ENCODE results near the gene DPF3.

The DPF3 gene

DNA sequence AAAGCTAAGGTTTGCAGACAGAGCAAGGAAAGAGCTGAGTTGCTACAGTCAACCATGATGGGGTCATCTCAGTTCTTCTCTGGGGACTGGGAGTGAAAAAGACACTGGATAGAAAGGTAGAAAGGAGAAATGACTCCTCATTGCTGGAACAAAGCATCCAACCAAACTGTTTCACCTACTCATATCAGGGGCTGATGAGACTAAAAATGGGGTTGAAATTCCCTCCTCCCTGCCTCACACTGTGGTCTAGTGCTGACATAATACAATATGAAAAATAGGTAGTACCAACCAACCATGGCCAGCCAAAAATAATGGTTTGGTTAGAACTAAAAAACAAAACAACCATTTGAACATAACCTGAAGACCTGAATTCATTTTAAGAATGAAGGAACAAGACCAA, 220.7 kb downstream of the DPF3 start:
- no peak for DNase-seq

DNA sequence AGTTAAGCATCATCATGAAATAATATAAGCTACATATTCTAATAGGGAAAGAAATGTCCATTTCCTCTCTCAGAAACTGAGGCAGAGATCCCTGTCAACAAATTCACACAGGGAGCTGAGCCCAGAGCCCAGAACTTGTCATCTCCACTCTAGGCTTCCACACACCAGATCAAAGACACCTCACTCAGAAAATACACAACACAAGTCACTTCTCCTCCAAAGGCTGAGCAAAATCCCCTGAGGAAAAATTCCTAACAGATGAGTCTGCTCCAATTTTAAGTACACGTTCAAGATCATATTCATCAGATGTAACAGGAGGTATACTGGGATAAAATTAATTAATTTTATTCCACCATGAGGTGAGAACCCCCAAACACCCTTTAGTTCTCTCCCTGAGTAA, 227.3 kb downstream of the DPF3 start:
- DNase-seq: no peak

DNA sequence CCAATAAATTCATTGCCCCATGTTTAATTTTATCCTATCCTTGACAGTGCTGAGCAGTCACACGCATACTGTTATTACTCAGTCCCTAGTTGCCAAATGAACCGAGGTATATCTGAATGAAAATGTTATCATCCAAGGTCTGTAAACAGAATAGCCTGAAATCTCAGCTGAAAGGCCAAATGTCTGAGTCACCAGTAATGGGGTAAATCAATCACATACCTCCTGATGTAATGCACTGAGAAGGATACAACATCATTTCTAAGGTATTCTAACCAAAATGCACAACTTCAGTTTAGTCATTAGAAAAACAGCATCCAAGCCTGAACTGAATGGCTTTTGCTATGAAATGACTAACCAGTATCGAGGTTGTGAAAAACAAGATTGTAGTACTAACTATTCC, 228.6 kb downstream of the DPF3 start:
- DNase-seq: no peak

DNA sequence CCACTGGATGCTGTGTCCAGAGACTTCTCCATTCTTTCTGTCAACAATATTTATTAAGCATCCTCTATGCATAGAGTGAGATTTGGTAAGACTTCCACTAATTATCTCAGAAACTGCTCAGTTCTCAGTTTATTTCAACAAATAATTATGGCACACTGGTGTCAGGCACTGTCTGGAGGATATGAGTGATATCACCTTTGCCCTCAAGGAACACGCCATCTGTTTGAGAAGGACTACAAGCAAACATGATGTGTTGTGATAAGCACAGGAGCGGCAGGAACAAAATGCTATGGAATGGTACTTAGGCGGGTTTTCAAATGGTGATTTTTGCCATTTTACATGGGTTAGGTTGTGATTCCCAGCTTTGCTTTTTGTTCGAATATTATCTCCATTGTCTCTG, 229.2 kb downstream of the DPF3 start:
- DNase-seq: no peak

DNA sequence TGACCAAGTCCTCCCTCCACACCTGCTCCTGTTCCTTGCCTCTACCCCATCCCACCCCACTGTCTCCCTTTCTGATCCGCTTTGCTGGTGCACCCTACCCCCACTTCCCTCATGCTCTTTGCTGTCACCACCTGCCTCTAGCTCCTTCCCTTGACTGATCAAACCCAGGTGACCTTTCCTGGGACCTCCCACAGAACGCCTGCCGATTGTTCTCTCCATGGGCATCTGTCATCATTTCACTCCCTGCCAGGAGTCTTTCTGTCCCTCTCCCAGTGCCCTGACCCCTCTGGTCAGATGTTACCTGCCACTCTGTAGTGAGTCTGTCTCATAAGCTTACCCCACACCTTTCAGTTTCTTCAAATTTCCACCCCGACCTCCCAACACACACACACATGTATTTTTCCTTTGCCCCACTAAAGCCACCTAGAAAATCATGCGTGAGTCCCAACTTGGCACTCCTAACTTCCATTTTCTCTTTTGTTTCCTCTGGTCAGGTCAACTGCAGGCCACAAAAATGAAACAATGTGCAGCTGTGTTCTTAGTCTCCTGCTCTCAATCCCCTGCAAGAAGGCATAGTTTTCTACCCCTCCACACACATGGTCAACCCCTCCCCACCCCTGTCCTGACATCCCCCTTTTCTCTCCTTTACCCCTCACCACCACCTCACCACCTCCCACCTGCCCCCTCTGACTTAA, 229.8 kb downstream of the DPF3 start:
- DNase-seq: no peak

DNA sequence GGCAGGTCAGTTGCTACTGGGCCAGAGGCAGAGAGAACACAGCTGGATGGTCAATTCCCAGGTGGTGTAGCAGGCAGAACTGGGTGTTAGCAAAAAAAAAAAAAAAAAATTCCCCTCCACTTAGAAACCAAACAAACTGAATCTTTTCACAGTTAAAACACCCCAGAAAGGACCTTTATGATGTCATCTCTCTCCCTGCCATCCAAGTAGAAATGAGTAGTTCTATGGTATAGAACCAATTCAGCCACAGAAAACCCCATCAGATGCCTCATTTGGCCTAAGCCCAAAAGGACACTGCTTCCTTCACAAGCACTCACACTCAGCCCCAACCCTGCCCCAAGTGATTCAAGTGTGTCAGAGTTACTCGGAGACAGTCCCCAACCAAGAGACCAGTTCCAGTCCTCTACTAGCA, 230.8 kb downstream of the DPF3 start:
- DNase-seq: no peak

DNA sequence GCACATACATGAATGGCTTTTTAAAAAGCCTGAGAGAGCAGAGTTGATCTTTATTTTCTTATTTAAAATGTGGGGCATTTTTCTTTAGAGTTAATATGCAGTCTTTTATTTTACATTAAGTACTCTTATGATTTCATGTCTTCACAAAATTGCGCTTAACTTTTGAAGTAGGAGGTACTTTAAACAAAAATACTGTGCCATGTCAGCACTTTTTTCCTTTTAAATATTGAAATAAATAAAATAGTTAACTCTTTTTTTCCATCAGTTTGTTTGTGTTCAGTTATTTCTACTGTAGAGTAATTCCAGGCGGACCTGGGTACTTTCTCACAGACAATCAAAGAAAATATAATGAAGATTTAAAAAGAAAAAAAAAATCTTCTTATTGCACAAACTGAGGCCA, 231.7 kb downstream of the DPF3 start:
- DNase-seq: no peak

DNA sequence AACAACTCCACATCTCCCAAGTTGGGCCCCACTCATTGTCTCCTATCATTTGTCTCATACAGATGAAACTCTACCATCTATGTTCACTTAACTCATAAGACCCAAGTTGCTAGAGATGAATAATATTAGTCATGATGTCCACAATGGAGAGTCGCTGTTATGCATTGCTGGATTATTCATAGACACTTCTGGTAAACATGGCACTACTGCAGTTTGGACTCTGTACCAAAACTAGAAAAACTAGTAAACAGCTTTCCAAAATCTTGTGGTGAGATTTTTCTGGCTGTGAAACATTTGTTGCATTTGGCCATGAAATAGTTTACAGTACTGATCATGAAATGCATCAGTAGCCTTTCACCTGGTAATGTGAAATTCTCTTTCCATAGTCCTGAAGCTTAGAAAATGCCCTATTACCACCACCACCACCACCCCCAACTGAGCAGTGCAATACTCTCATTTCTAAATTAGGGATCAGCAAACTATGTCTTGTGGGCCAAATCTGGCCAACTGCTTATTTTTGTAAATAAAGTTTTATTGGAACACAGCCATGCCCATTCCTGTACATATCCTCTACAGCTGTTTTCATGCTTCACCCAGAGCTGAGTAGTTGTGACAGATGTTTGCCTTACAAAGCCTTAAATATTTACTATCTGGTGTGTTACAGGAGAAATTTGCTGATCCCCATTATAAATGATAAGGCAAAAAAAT, 236.5 kb downstream of the DPF3 start:
- no peak for DNase-seq

DNA sequence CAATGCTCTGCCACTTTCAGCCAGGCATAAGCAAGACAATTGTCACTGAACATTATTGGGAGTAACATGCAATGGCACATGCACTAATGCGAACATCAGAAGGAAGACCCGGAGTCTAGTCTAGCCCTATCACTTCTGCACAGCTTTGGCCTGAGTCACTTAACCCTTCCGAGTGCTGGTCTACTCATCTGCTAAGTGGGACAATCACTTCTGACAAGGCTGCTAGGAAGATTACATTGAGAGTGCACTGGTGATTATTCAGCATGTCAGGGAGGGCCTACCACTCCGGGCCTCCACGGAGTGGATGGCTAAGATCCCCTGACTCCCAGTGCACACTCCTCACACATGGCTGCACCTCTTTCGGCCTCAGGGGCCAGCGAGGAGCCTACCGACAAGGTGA, 240.9 kb downstream of the DPF3 start:
- no peak for DNase-seq

DNA sequence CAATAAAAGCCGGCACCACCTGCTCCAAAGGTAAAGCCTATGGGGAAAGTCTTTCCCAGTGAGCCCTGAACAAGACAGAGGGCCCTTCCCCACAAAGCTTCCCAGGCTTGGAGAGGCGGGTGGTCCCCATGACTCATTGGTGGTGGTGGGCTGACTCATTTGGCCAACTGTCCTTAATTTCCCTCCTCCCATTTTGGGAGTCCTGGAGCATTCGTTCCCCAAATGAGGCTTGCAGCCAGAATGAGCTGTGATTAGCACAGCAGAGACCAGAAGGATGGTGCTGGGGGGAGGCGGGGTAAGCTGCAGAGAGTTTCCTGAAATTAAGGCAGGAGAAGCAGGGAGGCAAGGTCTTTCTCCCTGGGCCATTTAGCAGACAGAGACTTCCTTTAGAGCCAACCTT, 241.7 kb downstream of the DPF3 start:
- DNase-seq: no peak

DNA sequence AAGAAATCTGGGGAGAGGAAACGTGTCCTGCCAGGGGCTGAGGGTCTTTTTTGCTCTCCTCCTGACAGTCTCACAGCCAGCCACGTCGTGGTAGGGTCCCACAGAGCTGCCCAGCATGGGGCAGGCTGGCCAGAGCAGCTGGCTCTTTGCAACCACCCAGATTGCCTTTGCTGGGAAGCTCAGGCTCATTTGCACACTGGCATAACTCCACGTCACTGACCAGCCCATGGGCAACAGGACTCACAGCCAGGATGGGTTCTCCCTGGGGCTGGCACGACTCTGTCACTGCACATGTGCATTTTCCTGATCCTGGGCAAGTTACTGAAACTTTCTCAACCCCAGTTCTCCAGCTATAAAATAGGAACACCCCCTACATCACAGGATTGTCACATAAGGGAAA, 242.2 kb downstream of the DPF3 start:
- DNase-seq: no peak

DNA sequence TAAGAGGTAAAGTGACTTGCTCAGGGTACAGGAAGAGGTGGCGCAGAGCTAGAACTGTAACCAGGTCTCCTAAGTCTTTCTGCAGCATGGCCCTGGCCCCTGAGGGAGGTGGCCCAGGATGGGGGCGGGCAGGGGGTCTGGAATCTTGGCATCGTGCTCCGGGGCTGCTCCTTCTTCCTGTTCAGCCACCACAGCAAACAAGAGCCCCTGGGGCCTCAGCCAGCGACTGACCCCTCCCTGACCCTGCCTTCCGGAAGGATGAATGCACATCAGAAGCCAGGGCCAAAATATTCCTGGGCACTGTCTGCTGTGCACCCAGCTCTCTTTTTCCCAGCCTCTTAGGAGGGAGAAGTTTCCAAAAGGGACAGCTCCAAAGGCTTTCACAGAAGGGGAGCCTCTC, 242.8 kb downstream of the DPF3 start:
- DNase-seq: no peak

DNA sequence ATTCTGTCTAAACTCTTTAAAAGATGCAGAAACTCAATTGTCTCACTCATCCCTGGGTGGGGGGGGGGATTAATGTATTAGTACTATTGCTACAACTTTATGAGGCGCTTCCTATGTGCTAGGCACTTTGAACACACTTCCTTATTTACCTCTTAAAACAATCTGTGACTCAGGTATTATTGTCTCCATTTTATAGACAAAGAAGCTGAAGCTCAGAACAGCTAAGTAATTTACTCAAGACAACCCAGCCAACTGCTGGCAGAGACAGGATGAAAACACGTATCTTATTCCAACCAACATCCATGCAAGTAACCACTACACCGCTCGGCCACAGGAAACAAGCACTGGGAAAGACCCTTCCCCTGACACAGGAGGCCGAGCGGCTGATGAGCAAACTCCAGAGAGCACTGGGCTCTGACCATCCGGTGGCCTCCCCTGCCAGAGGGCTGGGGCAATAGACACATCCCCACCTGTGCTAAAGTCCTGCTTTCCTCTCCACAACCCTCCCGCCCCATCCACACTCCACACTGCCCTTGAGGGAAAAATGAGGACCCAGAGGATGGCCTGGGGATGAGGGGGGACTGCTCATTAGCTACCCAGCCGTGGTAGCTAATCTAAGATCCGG, 244.2 kb downstream of the DPF3 start:
- DNase-seq: no peak

DNA sequence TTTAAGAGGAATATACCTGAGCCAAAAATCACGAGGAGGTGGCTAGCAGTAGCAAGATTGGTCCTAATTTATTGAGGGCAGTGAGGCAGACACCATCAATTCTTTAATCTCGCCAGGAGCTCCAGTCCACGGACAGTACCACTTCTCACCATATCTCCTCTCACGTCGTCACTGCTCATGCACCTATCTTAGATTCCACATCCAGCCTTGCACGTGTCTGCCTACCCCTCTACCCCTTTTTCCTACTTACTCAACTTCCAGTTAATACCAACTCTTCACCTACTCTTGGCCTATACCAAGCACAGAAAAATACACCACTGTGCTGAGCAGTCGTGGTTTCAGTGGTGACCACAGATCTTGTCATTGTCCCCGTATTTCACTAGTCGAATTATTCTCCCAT, 246.1 kb downstream of the DPF3 start:
- no peak for DNase-seq

DNA sequence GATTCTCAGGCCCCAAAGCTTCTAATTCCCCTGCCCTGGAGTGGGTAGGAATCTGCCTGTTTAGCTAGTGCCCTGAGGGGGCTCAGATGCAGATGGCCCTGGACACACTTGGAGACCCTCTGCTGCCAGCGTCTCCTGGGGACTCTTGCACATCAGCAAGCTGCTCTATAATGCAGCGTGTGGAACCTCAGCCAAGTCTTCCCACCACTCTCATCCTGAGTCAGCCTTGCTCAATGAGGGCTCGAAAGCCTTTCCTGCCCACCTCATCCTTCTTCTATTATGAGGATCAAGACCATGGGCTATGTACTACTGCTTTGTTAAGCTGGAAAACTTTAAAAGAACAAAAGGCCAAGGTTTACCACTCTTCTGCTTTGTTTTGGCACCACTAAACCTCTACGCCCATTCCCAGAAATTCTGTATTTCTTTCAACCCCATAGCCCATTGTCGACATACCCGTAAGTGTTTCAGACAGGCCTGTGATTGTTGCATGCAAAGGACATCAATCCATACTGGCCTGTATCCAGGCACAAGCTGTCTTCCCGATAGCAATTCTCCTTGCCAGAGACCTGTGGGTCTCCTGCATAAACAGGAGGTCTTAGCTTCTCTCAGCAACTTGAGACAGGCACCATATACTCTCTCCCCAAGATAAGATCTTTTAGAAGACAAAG, 246.9 kb downstream of the DPF3 start:
- no peak for DNase-seq

DNA sequence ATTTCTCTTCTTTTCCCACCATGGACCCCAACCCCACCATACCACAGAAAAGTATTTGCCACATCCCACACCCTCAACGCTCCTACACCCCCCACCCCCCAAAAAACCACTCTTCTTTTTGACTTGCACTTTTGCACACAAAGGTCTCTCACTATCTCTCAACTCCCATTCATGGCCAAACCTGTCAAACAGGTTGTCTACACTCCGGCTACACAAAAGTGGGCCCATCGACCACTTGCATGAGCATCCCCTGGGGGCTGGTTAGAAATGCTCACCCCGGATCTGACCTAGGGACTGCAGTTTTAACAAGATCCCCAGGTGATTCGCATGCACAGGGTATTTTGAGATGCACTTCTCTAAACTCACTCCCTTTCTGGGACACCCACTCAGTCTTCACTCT, 248.2 kb downstream of the DPF3 start:
- DNase-seq: no peak

DNA sequence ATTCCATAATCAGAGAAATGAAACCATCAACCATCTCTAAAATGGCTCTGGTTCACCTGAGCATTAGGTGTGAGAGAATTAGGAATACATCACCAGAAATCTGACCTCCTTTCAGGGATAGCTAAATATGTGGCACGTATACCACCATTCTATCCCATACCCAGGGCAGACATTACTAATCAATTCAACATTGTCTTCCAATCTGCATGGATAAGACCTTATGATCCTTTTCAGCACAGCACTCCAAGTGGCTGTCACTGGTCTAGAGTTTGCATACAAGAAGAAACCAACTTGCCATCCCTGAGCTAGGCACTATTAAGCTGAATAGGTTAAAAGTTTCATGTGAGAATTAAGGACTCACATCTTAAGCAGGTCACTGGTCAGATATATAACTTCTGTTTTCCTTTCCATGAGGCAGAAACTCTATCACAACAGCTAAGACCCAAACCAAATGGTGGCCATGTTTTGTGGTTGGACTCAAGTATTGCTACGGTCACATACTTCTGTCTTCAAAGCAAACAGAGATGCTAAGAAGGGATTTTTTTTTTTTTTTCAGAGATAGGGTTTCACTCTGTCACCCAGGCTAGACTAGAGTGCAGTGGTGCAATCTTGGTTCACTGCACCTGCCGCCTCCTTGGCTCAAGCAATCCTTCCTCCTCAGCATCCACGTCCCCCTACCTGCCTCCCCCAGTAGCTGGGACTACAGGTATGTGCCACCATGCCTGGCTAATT, 249.0 kb downstream of the DPF3 start:
- no peak for DNase-seq

DNA sequence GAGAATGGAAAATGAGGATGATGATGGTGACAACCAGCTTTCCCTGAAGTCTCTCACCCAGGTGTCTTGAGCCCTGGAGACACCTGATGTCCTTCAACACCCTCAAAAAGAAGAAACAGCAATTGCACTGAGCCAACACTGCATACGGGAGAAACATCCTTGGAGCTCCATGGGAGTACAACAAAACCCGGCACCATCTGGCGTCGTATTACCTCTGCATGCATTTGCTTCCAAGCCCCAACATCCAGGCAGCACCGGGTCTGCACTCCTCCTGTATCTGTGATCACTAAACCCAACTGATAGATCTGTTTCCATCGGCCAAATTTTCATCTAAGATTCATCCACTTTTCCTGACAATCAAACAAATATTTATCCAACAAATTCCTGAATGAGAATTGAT, 249.9 kb downstream of the DPF3 start:
- no peak for DNase-seq

DNA sequence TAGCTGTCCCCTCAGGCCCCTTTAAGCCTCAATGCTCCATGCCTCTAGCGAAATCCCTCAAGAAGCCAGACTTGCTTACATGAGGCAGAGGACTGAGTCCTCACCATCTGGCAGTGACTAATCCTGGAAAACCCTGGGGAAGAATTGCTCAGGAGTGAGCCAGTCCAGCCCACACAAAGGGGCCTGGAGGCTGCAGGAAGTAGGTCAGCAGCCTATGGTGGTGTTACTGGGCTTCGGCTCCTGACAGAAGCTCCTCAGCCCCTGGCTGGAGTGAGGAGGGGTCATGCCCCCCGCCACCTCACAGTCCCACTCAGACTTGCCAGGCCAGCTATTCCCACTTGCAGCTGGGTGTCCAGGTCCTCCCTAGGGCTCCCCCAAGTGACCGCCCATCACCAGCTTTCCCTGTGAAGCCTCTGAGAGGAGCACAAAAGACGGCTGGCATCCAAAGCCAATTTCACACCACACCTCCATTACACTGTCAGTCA, 250.5 kb downstream of the DPF3 start:
- DNase-seq: no peak

DNA sequence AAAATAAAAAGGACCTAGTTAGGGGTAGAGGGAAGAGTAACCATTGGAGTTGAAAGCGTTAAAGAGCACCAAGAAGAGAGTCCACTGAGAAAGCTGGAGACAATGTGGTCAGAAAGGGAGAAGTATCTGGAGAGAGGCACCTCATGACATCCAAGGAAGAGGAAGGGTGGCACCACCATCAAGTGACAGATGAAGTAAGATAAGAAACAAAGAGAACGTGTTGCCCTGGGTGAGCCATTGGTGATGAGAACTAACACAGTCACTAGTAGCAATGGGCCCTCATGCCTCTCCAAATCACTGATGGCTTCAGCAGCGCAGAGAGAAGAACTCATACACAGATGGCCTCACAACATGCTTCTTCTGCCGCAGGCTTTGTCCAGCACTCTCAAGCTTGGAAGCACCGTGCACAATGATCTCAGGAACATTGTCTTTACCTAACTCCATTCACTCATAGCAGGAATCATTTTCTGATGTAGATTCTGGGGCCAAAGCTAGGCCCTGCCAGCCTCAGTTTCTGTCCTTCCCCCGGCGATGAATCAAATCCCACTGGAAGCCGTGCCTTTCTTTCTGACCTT, 252.9 kb downstream of the DPF3 start:
- no peak for DNase-seq

DNA sequence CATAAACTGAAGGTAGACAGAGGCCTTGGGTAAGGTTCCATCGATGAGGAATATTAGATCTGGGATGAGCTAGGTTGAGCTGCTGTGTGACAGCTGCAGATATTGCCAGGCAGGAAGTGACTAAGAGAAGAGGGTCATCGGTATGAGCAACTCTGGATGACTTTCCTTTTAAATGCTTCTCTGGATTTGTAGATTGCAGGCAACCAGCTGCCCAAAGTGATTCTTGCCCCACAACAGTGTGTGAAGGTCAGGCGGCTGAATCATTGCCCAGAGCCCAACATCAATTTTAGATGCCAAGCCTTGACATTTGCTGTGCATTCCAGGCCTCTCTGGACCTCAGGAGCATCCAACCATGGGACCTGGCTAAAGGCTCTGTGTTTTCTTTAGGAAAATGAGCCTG, 255.9 kb downstream of the DPF3 start:
- DNase-seq: no peak

DNA sequence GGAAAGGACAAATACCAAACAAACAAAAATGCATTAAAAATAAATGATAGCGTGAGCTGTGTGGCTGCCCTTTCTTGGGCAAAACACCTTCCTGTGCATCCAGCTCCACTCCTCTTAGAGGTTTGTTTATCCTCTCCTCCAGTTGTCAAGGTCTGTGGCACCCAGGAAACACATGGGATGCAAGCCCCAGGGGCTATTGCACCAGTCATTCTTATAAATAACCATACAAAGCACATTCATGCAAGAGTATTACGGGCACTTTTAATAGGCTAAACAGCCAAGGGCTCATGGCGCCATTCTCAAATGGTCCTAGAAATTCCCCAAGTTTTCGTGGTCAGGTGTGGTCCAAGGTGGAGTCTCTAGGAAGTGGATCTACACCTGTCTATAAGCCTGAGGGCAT, 257.0 kb downstream of the DPF3 start:
- DNase-seq: no peak

DNA sequence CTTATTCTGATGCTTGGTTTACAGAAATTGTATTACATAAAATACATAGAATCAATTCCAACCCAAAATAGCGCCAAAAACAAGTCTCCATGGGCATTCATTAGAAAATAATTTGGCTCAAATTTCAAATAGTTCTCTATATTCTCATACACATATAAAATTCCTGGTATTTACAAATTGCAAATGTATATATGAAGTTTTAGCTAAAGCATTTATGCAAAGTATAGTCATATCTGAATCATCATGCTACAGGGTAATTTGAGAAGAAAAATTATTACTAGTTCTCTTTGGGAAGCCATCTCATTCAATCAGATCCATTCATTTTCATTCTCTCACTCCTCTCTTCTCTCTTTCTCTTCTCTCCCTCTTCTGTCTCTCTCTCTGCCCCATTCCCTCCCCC, 257.8 kb downstream of the DPF3 start:
- no peak for DNase-seq

Data from right forelimb (tissue), 1 donor.